GM12878 (cell line): ENCODE results near the gene ANKRD31. TPM values are rescaled to one million over a fixed set of nuclear protein-coding genes. Genes with fewer than 3 reads are reported as not detected.

ENCODE experiments used
- ATAC-seq: fragments of 200-7000 bp; cut with Tn5 transposase; 3 replicates; pipeline ENCODE4 v1.9.1; 2020; ENCODE audit warnings: mild to moderate bottlenecking, moderate library complexity
- BruUV-seq: library from RNA; stranded (reverse); fragments of 400-500 nt; replicated peaks from 2 replicates; lab custom pipeline; 2021; lab: Mats Ljungman, UMichigan
- CTCF ChIA-PET: fragments of 300-600 bp; sonication (Branson Sonifier 250); formaldehyde crosslinking; extraction: SDS; loops from one replicate; lab custom pipeline; 2021; ENCODE audit warnings: inconsistent platforms; lab: Yijun Ruan, JAX
- POLR2A ChIA-PET: fragments of 350-600 bp; formaldehyde crosslinking; extraction: SDS; loops from one replicate; lab custom pipeline; 2021; ENCODE audit warnings: inconsistent platforms; lab: Charles Lee
- RAD21 ChIA-PET: fragments of 300-600 bp; sonication (Branson Sonifier 250); formaldehyde crosslinking; loops from one replicate; lab custom pipeline; 2023; ENCODE audit warnings: antibody characterized with exemption; ENCODE audit not compliant: unreplicated experiment; lab: Charles Lee
- SMC1A ChIA-PET: fragments of 300-600 bp; sonication (Branson Sonifier 250); formaldehyde crosslinking; loops from one replicate; lab custom pipeline; 2023; ENCODE audit not compliant: unreplicated experiment, uncharacterized antibody; lab: Charles Lee
- DNase-seq: peaks from one replicate; pipeline ENCODE4 v3.0.0-alpha.2; 2011; ENCODE audit warnings: low read depth, low spot score
- FAIRE-seq: peaks from 3 replicates; lab custom pipeline; 2011; peaks lifted over from hg19 to GRCh38; lab: Jason Lieb, UNC
- H2AFZ ChIP-seq: 2 replicates; pipeline ENCODE4 v1.6.0; 2011; ENCODE audit warnings: low read depth, low read length, control low read depth; ENCODE audit not compliant: control insufficient read depth
- H3K27ac ChIP-seq: 2 replicates; pipeline ENCODE4 v1.5.1; 2011; ENCODE audit warnings: control low read depth; ENCODE audit not compliant: control insufficient read depth, insufficient read depth
- H3K27me3 ChIP-seq, 2 experiments: replicated peaks in 1 of 2; 2 replicates each; pipeline versions ENCODE4 v1.6.0 to v1.6.1; 2011; ENCODE audit warnings: low read length in 1 of 2; ENCODE audit not compliant: control insufficient read depth in 2 of 2, insufficient read depth in 2 of 2
- H3K36me3 ChIP-seq, 2 experiments: 2 replicates each; pipeline ENCODE4 v1.5.1; 2011; ENCODE audit warnings: low read length in 1 of 2; ENCODE audit not compliant: control insufficient read depth in 2 of 2, insufficient read depth in 2 of 2
- H3K4me1 ChIP-seq: 2 replicates; pipeline ENCODE4 v1.6.1; 2011; ENCODE audit warnings: mild to moderate bottlenecking, low read length, moderate library complexity, mixed read lengths; ENCODE audit not compliant: control insufficient read depth, insufficient read depth
- H3K4me2 ChIP-seq: 2 replicates; pipeline ENCODE4 v1.6.0; 2011; ENCODE audit warnings: control low read depth; ENCODE audit not compliant: control insufficient read depth, insufficient read depth
- H3K4me3 ChIP-seq: fragments of 200-600 bp; sonication (generic); 2 replicates; pipeline ENCODE4 v1.5.1; 2016
- H3K79me2 ChIP-seq: 2 replicates; pipeline ENCODE4 v1.6.0; 2011; ENCODE audit warnings: low read length; ENCODE audit not compliant: control insufficient read depth, insufficient read depth
- H3K9ac ChIP-seq: 2 replicates; pipeline ENCODE4 v1.8.0; 2011; ENCODE audit warnings: low read length, control low read depth, mixed read lengths; ENCODE audit not compliant: control insufficient read depth, insufficient read depth
- H3K9me3 ChIP-seq: replicated peaks from 3 replicates; pipeline ENCODE4 v1.5.1; 2011; ENCODE audit warnings: mild to moderate bottlenecking, low read length; ENCODE audit not compliant: control insufficient read depth, insufficient read depth
- H4K20me1 ChIP-seq: 2 replicates; pipeline ENCODE4 v1.6.0; 2011; ENCODE audit not compliant: control insufficient read depth, insufficient read depth
- BCL11A ChIP-seq: IDR thresholded peaks from 2 replicates; pipeline ENCODE4 v1.6.1; 2011; ENCODE audit warnings: low read depth, low read length
- BRCA1 ChIP-seq: IDR thresholded peaks from 2 replicates; pipeline ENCODE4 v1.6.1; 2011; ENCODE audit warnings: low read depth, low read length, improper control_type of control experiment
- EP300 ChIP-seq, 2 experiments: fragments of 150-350 bp in 1 of 2; IDR thresholded peaks; 2 replicates each; pipeline ENCODE4 v1.6.1; 2011 to 2012; ENCODE audit warnings: low read depth in 2 of 2, low read length in 2 of 2, borderline replicate concordance in 1 of 2, improper control_type of control experiment in 1 of 2, inconsistent platforms in 1 of 2; ENCODE audit not compliant: control insufficient read depth in 1 of 2
- KDM1A ChIP-seq: fragments of 200-600 bp; sonication (generic); IDR thresholded peaks from 2 replicates; pipeline ENCODE4 v1.6.1; 2016; ENCODE audit warnings: borderline replicate concordance
- MEF2B ChIP-seq: fragments of 450-650 bp; IDR thresholded peaks from 2 replicates; pipeline ENCODE4 v1.6.1; 2018; ENCODE audit warnings: mild to moderate bottlenecking, moderate library complexity; ENCODE audit not compliant: partially characterized antibody, poor library complexity, severe bottlenecking
- PAX8 ChIP-seq: fragments of 450-650 bp; IDR thresholded peaks from 2 replicates; pipeline ENCODE4 v1.6.1; 2017; ENCODE audit warnings: mild to moderate bottlenecking, moderate library complexity
- SUPT20H ChIP-seq: IDR thresholded peaks from 2 replicates; pipeline ENCODE4 v1.6.1; 2011; ENCODE audit warnings: low read depth, mild to moderate bottlenecking, low read length, moderate library complexity, borderline replicate concordance; ENCODE audit not compliant: control insufficient read depth
- ZNF24 ChIP-seq: fragments of 450-650 bp; IDR thresholded peaks from 2 replicates; pipeline ENCODE4 v1.6.1; 2017; ENCODE audit warnings: antibody characterized with exemption, mild to moderate bottlenecking
- WGBS: methylation state at CpG from one replicate; pipeline ENCODE4 v1.1.6; 2016; ENCODE audit warnings: low lambda C conversion rate; ENCODE audit not compliant: insufficient replicate concordance, insufficient coverage; ENCODE audit errors: missing lambda C conversion rate; 5-methylcytosine and 5-hydroxymethylcytosine counted together
- in situ Hi-C: fragments of 300-500 bp; cut with MboI; formaldehyde crosslinking; loops from 9 replicates; pipeline ENCODE4 v1.14.3; 2018; ENCODE audit warnings: mixed read lengths
- intact Hi-C: fragments of 100-400 bp; cut with micrococcal nuclease; formaldehyde crosslinking; loops from one replicate; pipeline ENCODE4 v1.14.2; 2022; ENCODE audit not compliant: unreplicated experiment
- polyA plus RNA-seq, 11 experiments: library from polyadenylated mRNA; depleted of rRNA in 4 of 11; unstranded in 6 of 11; stranded (reverse) in 5 of 11; fragments of >200 nt; fragmentation: Nextera tagmentation in 4 of 11; fragmentation: Illumina TruSeq in 1 of 11; extraction: Ambion mirVana in 4 of 11; extraction: Trizol in 1 of 11; gene quantifications; 1 replicate in 1 of 11; 2 replicates in 10 of 11; pipeline versions ENCODE4 v1.2.1 to v1.2.3, GENCODE V29; 2011 to 2016; ENCODE audit warnings: inconsistent platforms in 2 of 11, missing spikeins in 2 of 11, low read depth in 1 of 11
- total RNA-seq, 4 experiments: library from RNA; depleted of rRNA in 3 of 4; stranded (reverse); fragments of >200 nt in 3 of 4; fragmentation: Illumina TruSeq in 1 of 4; extraction: Trizol in 1 of 4; gene quantifications; 2 replicates each; pipeline versions ENCODE4 v1.2.1 to v1.2.3, GENCODE V29; 2013 to 2021
- TF ChIP-seq, protein P1 (sequence below): IDR thresholded peaks from 2 replicates; pipeline ENCODE4 v1.6.1; 2011; ENCODE audit warnings: low read depth, mild to moderate bottlenecking, low read length, moderate library complexity, borderline replicate concordance; ENCODE audit errors: extremely low read depth
- TF ChIP-seq, protein P2 (sequence below): IDR thresholded peaks from 2 replicates; pipeline ENCODE4 v1.6.1; 2012; ENCODE audit warnings: mild to moderate bottlenecking, low read depth, low read length

The ANKRD31 gene
- total and polyA plus RNA-seq, 10 of the 15 experiments (the other 5 are each of a cell fraction or from before 2014, with no cell fraction given), result under 0.01 to 0.10 (median 0.04) TPM; not detected in 3

DNA sequence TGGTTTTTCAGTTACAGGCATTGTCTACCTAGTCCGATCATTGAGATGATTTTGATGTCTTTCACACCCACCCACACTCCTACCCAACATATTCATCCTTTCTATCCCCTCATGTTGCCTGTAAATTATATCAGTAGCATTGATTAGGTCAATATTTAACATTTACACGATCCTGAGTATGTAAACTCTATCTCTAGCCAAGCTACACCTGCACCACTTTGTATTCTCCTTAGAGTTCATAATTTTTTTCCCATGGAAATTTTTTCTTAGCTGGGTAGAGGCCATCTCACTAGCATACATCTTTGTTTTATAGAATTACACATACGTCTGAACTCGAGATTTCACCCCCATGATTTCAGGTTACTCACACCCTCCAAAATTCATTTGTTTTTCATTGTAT, 214.9 kb downstream of the ANKRD31 start:
- no TSS peak for BruUV-seq
- TF ChIP-seq EP300 (IDR thresholded peaks at IDR 0.05; ENCODE audit: borderline replicate concordance in 1 of 2, control insufficient read depth in 1 of 2, low read depth in 2 of 2, low read length in 2 of 2) (no peak), KDM1A (no peak), SUPT20H (no peak), BRCA1 (no peak), BCL11A (no peak), ZNF24 (no peak), MEF2B (no peak), PAX8 (no peak)
- TF ChIP-seq, protein P1, sequence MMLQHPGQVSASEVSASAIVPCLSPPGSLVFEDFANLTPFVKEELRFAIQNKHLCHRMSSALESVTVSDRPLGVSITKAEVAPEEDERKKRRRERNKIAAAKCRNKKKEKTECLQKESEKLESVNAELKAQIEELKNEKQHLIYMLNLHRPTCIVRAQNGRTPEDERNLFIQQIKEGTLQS, result no peak
- TF ChIP-seq, protein P2, sequence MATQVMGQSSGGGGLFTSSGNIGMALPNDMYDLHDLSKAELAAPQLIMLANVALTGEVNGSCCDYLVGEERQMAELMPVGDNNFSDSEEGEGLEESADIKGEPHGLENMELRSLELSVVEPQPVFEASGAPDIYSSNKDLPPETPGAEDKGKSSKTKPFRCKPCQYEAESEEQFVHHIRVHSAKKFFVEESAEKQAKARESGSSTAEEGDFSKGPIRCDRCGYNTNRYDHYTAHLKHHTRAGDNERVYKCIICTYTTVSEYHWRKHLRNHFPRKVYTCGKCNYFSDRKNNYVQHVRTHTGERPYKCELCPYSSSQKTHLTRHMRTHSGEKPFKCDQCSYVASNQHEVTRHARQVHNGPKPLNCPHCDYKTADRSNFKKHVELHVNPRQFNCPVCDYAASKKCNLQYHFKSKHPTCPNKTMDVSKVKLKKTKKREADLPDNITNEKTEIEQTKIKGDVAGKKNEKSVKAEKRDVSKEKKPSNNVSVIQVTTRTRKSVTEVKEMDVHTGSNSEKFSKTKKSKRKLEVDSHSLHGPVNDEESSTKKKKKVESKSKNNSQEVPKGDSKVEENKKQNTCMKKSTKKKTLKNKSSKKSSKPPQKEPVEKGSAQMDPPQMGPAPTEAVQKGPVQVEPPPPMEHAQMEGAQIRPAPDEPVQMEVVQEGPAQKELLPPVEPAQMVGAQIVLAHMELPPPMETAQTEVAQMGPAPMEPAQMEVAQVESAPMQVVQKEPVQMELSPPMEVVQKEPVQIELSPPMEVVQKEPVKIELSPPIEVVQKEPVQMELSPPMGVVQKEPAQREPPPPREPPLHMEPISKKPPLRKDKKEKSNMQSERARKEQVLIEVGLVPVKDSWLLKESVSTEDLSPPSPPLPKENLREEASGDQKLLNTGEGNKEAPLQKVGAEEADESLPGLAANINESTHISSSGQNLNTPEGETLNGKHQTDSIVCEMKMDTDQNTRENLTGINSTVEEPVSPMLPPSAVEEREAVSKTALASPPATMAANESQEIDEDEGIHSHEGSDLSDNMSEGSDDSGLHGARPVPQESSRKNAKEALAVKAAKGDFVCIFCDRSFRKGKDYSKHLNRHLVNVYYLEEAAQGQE, result no peak
- H3K4me3 ChIP-seq, result no peak overlapping the region
- ATAC-seq (no peak), FAIRE-seq (no peak), DNase-seq (no peak)
- no peak overlapping the region for H3K4me2 ChIP-seq
- no peaks in the 10 kb centered on the region for H4K20me1 ChIP-seq
- no peaks in the 10 kb centered on the region; the same call in 2 of the 3 replicates for H3K9me3 ChIP-seq
- in situ Hi-C loops, result no loop called here
- POLR2A ChIA-PET, result no interaction called here
- H3K4me1 ChIP-seq, result no peaks in the 10 kb centered on the region
- no peaks in the 10 kb centered on the region for H3K36me3 ChIP-seq
- no peaks in the 10 kb centered on the region for H3K79me2 ChIP-seq
- H3K27me3 ChIP-seq, result no peaks in the 10 kb centered on the region
- SMC1A ChIA-PET, result no interaction called here
- 14% methylated on average over 4 of the region's 4 CpGs for WGBS
- RAD21 ChIA-PET, result no interaction called here
- intact Hi-C loops, result no loop called here
- H3K27ac ChIP-seq, result no peak overlapping the region
- CTCF ChIA-PET, result interaction anchor here (1.1 kb wide), 1 partner anchor 52 kb away, joined by 4 read pairs; no protein-coding TSS in a partner anchor
- no peak overlapping the region for H2AFZ ChIP-seq
- no peak overlapping the region for H3K9ac ChIP-seq
